Glutamatergic neuron (in vitro differentiated cells): ENCODE measurements around the gene BCKDHA. TPM values are rescaled to one million over a fixed set of nuclear protein-coding genes. Genes with fewer than 3 reads are reported as not detected.

Experiments used
- DNase-seq: peaks from one replicate; pipeline ENCODE4 v3.0.0; 2022
- H3K27ac Mint-ChIP-seq: one replicate; pipeline ENCODE4 v1.8.0; 2020; ENCODE audit warnings: mild to moderate bottlenecking, mixed read lengths, inconsistent platforms; ENCODE audit not compliant: unreplicated experiment
- H3K27me3 Mint-ChIP-seq: one replicate; pipeline ENCODE4 v1.8.0; 2020; ENCODE audit warnings: mild to moderate bottlenecking, moderate library complexity, mixed read lengths, inconsistent platforms; ENCODE audit not compliant: unreplicated experiment
- H3K36me3 Mint-ChIP-seq: one replicate; pipeline ENCODE4 v1.8.0; 2020; ENCODE audit warnings: mild to moderate bottlenecking, mixed read lengths, inconsistent platforms; ENCODE audit not compliant: unreplicated experiment
- H3K4me1 Mint-ChIP-seq: one replicate; pipeline ENCODE4 v1.8.0; 2020; ENCODE audit warnings: mild to moderate bottlenecking, low read depth, mixed read lengths, inconsistent platforms; ENCODE audit not compliant: unreplicated experiment
- H3K4me3 Mint-ChIP-seq: one replicate; pipeline ENCODE4 v1.8.0; 2020; ENCODE audit warnings: mild to moderate bottlenecking, mixed read lengths, inconsistent platforms; ENCODE audit not compliant: unreplicated experiment
- H3K9me3 Mint-ChIP-seq: one replicate; pipeline ENCODE4 v1.8.0; 2020; ENCODE audit warnings: mild to moderate bottlenecking, moderate library complexity, mixed read lengths, inconsistent platforms; ENCODE audit not compliant: unreplicated experiment
- CTCF ChIP-seq: fragments of 200-600 bp; sonication (generic); IDR thresholded peaks from one replicate; pipeline ENCODE4 v1.5.0; 2021; ENCODE audit not compliant: partially characterized antibody, unreplicated experiment
- total RNA-seq: library from RNA; stranded (reverse); fragmentation: NEBNext Ultra II Directional; extraction: Animal tissue kit (Norgen Biotek cat#: 25700); gene quantifications from one replicate; pipeline ENCODE4 v1.2.1, GENCODE V29; 2021; ENCODE audit not compliant: unreplicated experiment

BCKDHA gene
- total RNA-seq, 1 donor from 2014 or later: 11.0 TPM

- DNase-seq: no peak
- Mint-ChIP-seq H3K27ac (no peak overlapping the region), H3K9me3 (peaks cover 11% of the 10 kb centered on the region), H3K4me1 (peaks cover 8% of the 10 kb centered on the region), H3K27me3 (peaks cover 18% of the 10 kb centered on the region), H3K36me3 (peaks cover 3% of the 10 kb centered on the region), H3K4me3 (no peak overlapping the region)
- no peak for TF ChIP-seq CTCF
Observed at GRCh38 chr19:41355802-41356201, 41.8 kb upstream of the BCKDHA start.

GRCh38 chr19:41356984-41357739 lies 40.5 kb upstream of the BCKDHA start:
- peaks cover 8% of the 10 kb centered on the region for H3K9me3 Mint-ChIP-seq
- H3K4me3 Mint-ChIP-seq: no peak overlapping the region
- no peaks in the 10 kb centered on the region for H3K36me3 Mint-ChIP-seq
- DNase-seq: no peak
- H3K4me1 Mint-ChIP-seq: peaks cover 1% of the 10 kb centered on the region
- H3K27me3 Mint-ChIP-seq: peaks cover 11% of the 10 kb centered on the region
- no peak for TF ChIP-seq CTCF
- no peak overlapping the region for H3K27ac Mint-ChIP-seq

GRCh38 chr19:41357746-41358145 lies 39.9 kb upstream of the BCKDHA start:
- no peak for TF ChIP-seq CTCF
- DNase-seq: no peak
- peaks cover 9% of the 10 kb centered on the region for H3K27me3 Mint-ChIP-seq
- H3K36me3 Mint-ChIP-seq: no peaks in the 10 kb centered on the region
- no peak overlapping the region for H3K27ac Mint-ChIP-seq
- H3K9me3 Mint-ChIP-seq: peaks cover 8% of the 10 kb centered on the region
- H3K4me3 Mint-ChIP-seq: no peak overlapping the region
- H3K4me1 Mint-ChIP-seq: peaks cover 1% of the 10 kb centered on the region

- no peak overlapping the region for H3K27ac Mint-ChIP-seq
- H3K9me3 Mint-ChIP-seq: peaks cover 6% of the 10 kb centered on the region
- no peaks in the 10 kb centered on the region for H3K36me3 Mint-ChIP-seq
- no peak for TF ChIP-seq CTCF
- no peak overlapping the region for H3K4me3 Mint-ChIP-seq
- peaks cover 13% of the 10 kb centered on the region for H3K27me3 Mint-ChIP-seq
- no peak for DNase-seq
- peaks cover 1% of the 10 kb centered on the region for H3K4me1 Mint-ChIP-seq
Observed at GRCh38 chr19:41359741-41360140, 37.9 kb upstream of the BCKDHA start.

- H3K4me3 Mint-ChIP-seq: peak overlapping the region; percentile 94
- H3K27ac Mint-ChIP-seq: no peak overlapping the region
- no peaks in the 10 kb centered on the region for H3K9me3 Mint-ChIP-seq
- no peak for DNase-seq
- H3K27me3 Mint-ChIP-seq: peaks cover 6% of the 10 kb centered on the region
- H3K36me3 Mint-ChIP-seq: no peaks in the 10 kb centered on the region
- H3K4me1 Mint-ChIP-seq: no peaks in the 10 kb centered on the region
- TF ChIP-seq CTCF: no peak
Observed at GRCh38 chr19:41362143-41362847, 35.3 kb upstream of the BCKDHA start.
